Measurements from ENCODE around the gene PIP4P1. TPM values are rescaled to one million over a fixed set of nuclear protein-coding genes. Genes with fewer than 3 reads are reported as not detected.

The PIP4P1 gene
- total RNA-seq, 1 donor from 2014 or later = 34.2 TPM

GRCh38 chr14:20440465-20440864, 20.8 kb downstream of the PIP4P1 start:
- intact Hi-C loops (cut with micrococcal nuclease) = no loop called here

GRCh38 chr14:20438664-20439063, 22.6 kb downstream of the PIP4P1 start:
- intact Hi-C loops (cut with micrococcal nuclease) = no loop called here

- intact Hi-C loops (cut with micrococcal nuclease) = no loop called here
Observed at GRCh38 chr14:20436363-20436755, 24.9 kb downstream of the PIP4P1 start.

GRCh38 chr14:20435582-20436362, 25.5 kb downstream of the PIP4P1 start, which contains the start of gene KLHL33:
TSS of gene KLHL33 (minus strand) at chr14:20436166. CDS start at chr14:20435811, 355 bp downstream.
- intact Hi-C loops (cut with micrococcal nuclease) = no loop called here

- intact Hi-C loops (cut with micrococcal nuclease) = no loop called here
Observed at GRCh38 chr14:20434701-20435581, 26.3 kb downstream of the PIP4P1 start.

- intact Hi-C loops (cut with micrococcal nuclease) = no loop called here
Observed at GRCh38 chr14:20429801-20430669, 31.2 kb downstream of the PIP4P1 start.

GRCh38 chr14:20428802-20429201, 32.4 kb downstream of the PIP4P1 start:
- intact Hi-C loops (cut with micrococcal nuclease) = no loop called here

- intact Hi-C loops (cut with micrococcal nuclease) = no loop called here
Observed at GRCh38 chr14:20428010-20428365, 33.2 kb downstream of the PIP4P1 start.

- intact Hi-C loops (cut with micrococcal nuclease) = no loop called here
Observed at GRCh38 chr14:20427231-20428009, 33.8 kb downstream of the PIP4P1 start.

- intact Hi-C loops (cut with micrococcal nuclease) = no loop called here
Observed at GRCh38 chr14:20424851-20425250, 36.4 kb downstream of the PIP4P1 start.

- intact Hi-C loops (cut with micrococcal nuclease) = no loop called here
Observed at GRCh38 chr14:20422886-20423285, 38.3 kb downstream of the PIP4P1 start.

GRCh38 chr14:20421267-20421666, 40.0 kb downstream of the PIP4P1 start:
- intact Hi-C loops (cut with micrococcal nuclease) = no loop called here

- intact Hi-C loops (cut with micrococcal nuclease) = no loop called here
Observed at GRCh38 chr14:20419419-20419818, 41.8 kb downstream of the PIP4P1 start.

- intact Hi-C loops (cut with micrococcal nuclease) = no loop called here
Observed at GRCh38 chr14:20418501-20418909, 42.7 kb downstream of the PIP4P1 start.

GRCh38 chr14:20417250-20418186, 43.7 kb downstream of the PIP4P1 start:
- intact Hi-C loops (cut with micrococcal nuclease) = no loop called here

- intact Hi-C loops (cut with micrococcal nuclease) = no loop called here
Observed at GRCh38 chr14:20416223-20416622, 45.0 kb downstream of the PIP4P1 start.

- intact Hi-C loops (cut with micrococcal nuclease) = loop anchor here (1.0 kb wide), 1 partner anchor 194 kb away; no protein-coding TSS in a partner anchor
Observed at GRCh38 chr14:20415782-20416206, 45.4 kb downstream of the PIP4P1 start.

- intact Hi-C loops (cut with micrococcal nuclease) = loop anchor here (1.0 to 2.0 kb wide), 6 partner anchors 42 to 267 kb away; partner anchors contain the start of genes APEX1, CCNB1IP1, PARP2 and PIP4P1
Observed at GRCh38 chr14:20413744-20414082, 47.5 kb downstream of the PIP4P1 start.
